GM12878 (cell line): ENCODE results near the gene PTMA.
"Not testable (repeated sequence)": the region's sequence is repeated elsewhere in the genome, so short reads cannot be mapped to it uniquely, and the experiment has no call there.

Source experiments
- EZH2 ChIP-seq: IDR thresholded peaks from 2 replicates; pipeline ENCODE4 v1.6.1; 2012; ENCODE audit warnings: low read depth, mild to moderate bottlenecking, control low read depth, inconsistent platforms, low read length, borderline replicate concordance; ENCODE audit not compliant: control insufficient read depth
- FOS ChIP-seq: IDR thresholded peaks from 3 replicates; pipeline ENCODE4 v1.6.1; 2011; ENCODE audit warnings: borderline replicate concordance; ENCODE audit not compliant: insufficient read length; ENCODE audit errors: extremely low read depth
- GATAD2B ChIP-seq: fragments of 450-650 bp; conservative IDR thresholded peaks from 2 replicates; pipeline ENCODE4 v1.6.1; 2017; ENCODE audit warnings: low read depth, mild to moderate bottlenecking, moderate library complexity
- JUNB ChIP-seq: IDR thresholded peaks from 2 replicates; pipeline ENCODE4 v1.6.1; 2016; ENCODE audit warnings: antibody characterized with exemption, mild to moderate bottlenecking
- NFIC ChIP-seq: IDR thresholded peaks from 2 replicates; pipeline ENCODE4 v1.6.1; 2012; ENCODE audit warnings: low read depth, mild to moderate bottlenecking, inconsistent platforms, low read length, moderate library complexity
- POLR2AphosphoS5 ChIP-seq: IDR thresholded peaks from 2 replicates; pipeline ENCODE4 v1.6.1; 2011; ENCODE audit warnings: mild to moderate bottlenecking, low read length, inconsistent platforms
- RCOR1 ChIP-seq: conservative IDR thresholded peaks from 2 replicates; pipeline ENCODE4 v1.6.1; 2012; ENCODE audit warnings: low read depth, low read length, improper control_type of control experiment
- SIN3A ChIP-seq: IDR thresholded peaks from 2 replicates; pipeline ENCODE4 v1.6.1; 2012; ENCODE audit warnings: low read depth, low read length, improper control_type of control experiment
- TF ChIP-seq, protein P1 (sequence below): fragments of 450-650 bp; IDR thresholded peaks from 2 replicates; pipeline ENCODE4 v1.6.1; 2017; ENCODE audit warnings: mild to moderate bottlenecking, moderate library complexity
- TF ChIP-seq, protein P2 (sequence below), 3 experiments: IDR thresholded peaks in 2 of 3; conservative IDR thresholded peaks in 1 of 3; 2 replicates each; pipeline ENCODE4 v1.5.1; 2011; ENCODE audit warnings: low read depth in 3 of 3, low read length in 3 of 3, mild to moderate bottlenecking in 3 of 3, control low read depth in 2 of 3, moderate library complexity in 2 of 3, inconsistent platforms in 1 of 3, mixed read lengths in 1 of 3; ENCODE audit not compliant: control insufficient read depth in 2 of 3, insufficient read depth in 1 of 3; ENCODE audit errors: extremely low read depth in 1 of 3
- TF ChIP-seq, protein P3 (sequence below): fragments of 450-650 bp; IDR thresholded peaks from 2 replicates; pipeline ENCODE4 v1.6.1; 2016; ENCODE audit warnings: mild to moderate bottlenecking, moderate library complexity, borderline replicate concordance
- TF ChIP-seq, protein P4 (sequence below): IDR thresholded peaks from 2 replicates; pipeline ENCODE4 v1.6.1; 2012; ENCODE audit warnings: mild to moderate bottlenecking, low read depth, low read length

DNA sequence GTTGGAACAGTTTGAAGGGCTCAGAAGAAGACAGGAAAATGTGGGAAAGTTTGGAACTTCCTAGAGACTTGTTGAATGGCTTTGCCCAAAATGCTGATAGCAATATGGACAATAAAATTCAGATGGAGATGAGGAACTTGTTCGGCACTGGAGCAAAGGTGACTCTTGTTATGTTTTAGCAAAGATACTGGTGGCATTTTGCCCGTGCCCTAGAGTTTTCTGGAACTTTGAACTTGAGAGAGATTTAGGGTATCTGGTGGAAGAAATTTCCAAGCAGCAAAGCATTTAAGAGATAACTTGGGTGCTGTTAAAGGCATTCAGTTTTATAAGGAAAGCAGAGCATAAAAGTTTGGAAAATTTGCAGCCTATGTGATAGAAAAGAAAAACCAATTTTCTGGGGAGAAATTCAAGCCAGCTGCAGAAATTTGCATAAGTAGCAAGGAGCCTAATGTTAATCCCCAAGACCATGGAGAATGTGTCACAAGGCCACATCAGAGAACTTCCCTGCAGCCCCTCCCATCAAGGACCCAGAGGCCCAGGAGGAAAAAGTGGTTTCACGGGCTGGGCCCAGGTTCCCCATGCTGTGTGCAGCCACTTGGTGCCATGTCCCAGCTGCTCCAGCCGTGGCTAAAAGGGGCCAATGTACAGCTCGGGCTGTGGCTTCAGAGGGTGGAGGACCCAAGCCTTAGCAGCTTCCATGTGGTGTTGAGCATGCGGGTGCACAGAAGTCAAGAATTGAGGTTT lies 40.0 kb downstream of the PTMA start:
- not testable (repeated sequence) for TF ChIP-seq NFIC, FOS, GATAD2B, SIN3A, JUNB, EZH2, POLR2AphosphoS5, RCOR1
- TF ChIP-seq, protein P1, sequence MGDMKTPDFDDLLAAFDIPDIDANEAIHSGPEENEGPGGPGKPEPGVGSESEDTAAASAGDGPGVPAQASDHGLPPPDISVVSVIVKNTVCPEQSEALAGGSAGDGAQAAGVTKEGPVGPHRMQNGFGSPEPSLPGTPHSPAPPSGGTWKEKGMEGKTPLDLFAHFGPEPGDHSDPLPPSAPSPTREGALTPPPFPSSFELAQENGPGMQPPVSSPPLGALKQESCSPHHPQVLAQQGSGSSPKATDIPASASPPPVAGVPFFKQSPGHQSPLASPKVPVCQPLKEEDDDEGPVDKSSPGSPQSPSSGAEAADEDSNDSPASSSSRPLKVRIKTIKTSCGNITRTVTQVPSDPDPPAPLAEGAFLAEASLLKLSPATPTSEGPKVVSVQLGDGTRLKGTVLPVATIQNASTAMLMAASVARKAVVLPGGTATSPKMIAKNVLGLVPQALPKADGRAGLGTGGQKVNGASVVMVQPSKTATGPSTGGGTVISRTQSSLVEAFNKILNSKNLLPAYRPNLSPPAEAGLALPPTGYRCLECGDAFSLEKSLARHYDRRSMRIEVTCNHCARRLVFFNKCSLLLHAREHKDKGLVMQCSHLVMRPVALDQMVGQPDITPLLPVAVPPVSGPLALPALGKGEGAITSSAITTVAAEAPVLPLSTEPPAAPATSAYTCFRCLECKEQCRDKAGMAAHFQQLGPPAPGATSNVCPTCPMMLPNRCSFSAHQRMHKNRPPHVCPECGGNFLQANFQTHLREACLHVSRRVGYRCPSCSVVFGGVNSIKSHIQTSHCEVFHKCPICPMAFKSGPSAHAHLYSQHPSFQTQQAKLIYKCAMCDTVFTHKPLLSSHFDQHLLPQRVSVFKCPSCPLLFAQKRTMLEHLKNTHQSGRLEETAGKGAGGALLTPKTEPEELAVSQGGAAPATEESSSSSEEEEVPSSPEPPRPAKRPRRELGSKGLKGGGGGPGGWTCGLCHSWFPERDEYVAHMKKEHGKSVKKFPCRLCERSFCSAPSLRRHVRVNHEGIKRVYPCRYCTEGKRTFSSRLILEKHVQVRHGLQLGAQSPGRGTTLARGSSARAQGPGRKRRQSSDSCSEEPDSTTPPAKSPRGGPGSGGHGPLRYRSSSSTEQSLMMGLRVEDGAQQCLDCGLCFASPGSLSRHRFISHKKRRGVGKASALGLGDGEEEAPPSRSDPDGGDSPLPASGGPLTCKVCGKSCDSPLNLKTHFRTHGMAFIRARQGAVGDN = not testable (repeated sequence)
- TF ChIP-seq, protein P2, sequence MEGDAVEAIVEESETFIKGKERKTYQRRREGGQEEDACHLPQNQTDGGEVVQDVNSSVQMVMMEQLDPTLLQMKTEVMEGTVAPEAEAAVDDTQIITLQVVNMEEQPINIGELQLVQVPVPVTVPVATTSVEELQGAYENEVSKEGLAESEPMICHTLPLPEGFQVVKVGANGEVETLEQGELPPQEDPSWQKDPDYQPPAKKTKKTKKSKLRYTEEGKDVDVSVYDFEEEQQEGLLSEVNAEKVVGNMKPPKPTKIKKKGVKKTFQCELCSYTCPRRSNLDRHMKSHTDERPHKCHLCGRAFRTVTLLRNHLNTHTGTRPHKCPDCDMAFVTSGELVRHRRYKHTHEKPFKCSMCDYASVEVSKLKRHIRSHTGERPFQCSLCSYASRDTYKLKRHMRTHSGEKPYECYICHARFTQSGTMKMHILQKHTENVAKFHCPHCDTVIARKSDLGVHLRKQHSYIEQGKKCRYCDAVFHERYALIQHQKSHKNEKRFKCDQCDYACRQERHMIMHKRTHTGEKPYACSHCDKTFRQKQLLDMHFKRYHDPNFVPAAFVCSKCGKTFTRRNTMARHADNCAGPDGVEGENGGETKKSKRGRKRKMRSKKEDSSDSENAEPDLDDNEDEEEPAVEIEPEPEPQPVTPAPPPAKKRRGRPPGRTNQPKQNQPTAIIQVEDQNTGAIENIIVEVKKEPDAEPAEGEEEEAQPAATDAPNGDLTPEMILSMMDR (IDR thresholded peaks at IDR 0.05 in 2 of 3, conservative IDR thresholded peaks at IDR 0.05 in 1 of 3; ENCODE audit: control insufficient read depth in 2 of 3, extremely low read depth in 1 of 3, insufficient read depth in 1 of 3, low read depth in 3 of 3, low read length in 3 of 3) = not testable (repeated sequence)
- TF ChIP-seq, protein P3, sequence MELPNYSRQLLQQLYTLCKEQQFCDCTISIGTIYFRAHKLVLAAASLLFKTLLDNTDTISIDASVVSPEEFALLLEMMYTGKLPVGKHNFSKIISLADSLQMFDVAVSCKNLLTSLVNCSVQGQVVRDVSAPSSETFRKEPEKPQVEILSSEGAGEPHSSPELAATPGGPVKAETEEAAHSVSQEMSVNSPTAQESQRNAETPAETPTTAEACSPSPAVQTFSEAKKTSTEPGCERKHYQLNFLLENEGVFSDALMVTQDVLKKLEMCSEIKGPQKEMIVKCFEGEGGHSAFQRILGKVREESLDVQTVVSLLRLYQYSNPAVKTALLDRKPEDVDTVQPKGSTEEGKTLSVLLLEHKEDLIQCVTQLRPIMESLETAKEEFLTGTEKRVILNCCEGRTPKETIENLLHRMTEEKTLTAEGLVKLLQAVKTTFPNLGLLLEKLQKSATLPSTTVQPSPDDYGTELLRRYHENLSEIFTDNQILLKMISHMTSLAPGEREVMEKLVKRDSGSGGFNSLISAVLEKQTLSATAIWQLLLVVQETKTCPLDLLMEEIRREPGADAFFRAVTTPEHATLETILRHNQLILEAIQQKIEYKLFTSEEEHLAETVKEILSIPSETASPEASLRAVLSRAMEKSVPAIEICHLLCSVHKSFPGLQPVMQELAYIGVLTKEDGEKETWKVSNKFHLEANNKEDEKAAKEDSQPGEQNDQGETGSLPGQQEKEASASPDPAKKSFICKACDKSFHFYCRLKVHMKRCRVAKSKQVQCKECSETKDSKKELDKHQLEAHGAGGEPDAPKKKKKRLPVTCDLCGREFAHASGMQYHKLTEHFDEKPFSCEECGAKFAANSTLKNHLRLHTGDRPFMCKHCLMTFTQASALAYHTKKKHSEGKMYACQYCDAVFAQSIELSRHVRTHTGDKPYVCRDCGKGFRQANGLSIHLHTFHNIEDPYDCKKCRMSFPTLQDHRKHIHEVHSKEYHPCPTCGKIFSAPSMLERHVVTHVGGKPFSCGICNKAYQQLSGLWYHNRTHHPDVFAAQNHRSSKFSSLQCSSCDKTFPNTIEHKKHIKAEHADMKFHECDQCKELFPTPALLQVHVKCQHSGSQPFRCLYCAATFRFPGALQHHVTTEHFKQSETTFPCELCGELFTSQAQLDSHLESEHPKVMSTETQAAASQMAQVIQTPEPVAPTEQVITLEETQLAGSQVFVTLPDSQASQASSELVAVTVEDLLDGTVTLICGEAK = not testable (repeated sequence)
- TF ChIP-seq, protein P4, sequence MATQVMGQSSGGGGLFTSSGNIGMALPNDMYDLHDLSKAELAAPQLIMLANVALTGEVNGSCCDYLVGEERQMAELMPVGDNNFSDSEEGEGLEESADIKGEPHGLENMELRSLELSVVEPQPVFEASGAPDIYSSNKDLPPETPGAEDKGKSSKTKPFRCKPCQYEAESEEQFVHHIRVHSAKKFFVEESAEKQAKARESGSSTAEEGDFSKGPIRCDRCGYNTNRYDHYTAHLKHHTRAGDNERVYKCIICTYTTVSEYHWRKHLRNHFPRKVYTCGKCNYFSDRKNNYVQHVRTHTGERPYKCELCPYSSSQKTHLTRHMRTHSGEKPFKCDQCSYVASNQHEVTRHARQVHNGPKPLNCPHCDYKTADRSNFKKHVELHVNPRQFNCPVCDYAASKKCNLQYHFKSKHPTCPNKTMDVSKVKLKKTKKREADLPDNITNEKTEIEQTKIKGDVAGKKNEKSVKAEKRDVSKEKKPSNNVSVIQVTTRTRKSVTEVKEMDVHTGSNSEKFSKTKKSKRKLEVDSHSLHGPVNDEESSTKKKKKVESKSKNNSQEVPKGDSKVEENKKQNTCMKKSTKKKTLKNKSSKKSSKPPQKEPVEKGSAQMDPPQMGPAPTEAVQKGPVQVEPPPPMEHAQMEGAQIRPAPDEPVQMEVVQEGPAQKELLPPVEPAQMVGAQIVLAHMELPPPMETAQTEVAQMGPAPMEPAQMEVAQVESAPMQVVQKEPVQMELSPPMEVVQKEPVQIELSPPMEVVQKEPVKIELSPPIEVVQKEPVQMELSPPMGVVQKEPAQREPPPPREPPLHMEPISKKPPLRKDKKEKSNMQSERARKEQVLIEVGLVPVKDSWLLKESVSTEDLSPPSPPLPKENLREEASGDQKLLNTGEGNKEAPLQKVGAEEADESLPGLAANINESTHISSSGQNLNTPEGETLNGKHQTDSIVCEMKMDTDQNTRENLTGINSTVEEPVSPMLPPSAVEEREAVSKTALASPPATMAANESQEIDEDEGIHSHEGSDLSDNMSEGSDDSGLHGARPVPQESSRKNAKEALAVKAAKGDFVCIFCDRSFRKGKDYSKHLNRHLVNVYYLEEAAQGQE = not testable (repeated sequence)
